Stimulated activated CD8-positive, alpha-beta memory T cell treated with anti-CD3 and anti-CD28 coated beads, Interleukin-4, amount 100 ng/mL, for 1 hour (primary cell): ENCODE results near the gene TBC1D25.

ENCODE experiments used
- DNase-seq, 2 donors: peaks; one replicate each; pipeline ENCODE4 v3.0.0-alpha.2; 2020; ENCODE audit warnings: low read depth in 2 of 2, low spot score in 1 of 2

Gene TBC1D25

GRCh38 chrX:48598614-48599013 lies 59.1 kb downstream of the TBC1D25 start:
- no peak for DNase-seq

GRCh38 chrX:48599341-48599740 lies 59.8 kb downstream of the TBC1D25 start:
- DNase-seq, result no peak

- no peak for DNase-seq
Measured at GRCh38 chrX:48600226-48600625, 60.7 kb downstream of the TBC1D25 start.

- no peak for DNase-seq
Measured at GRCh38 chrX:48601741-48602394, 62.4 kb downstream of the TBC1D25 start.

GRCh38 chrX:48604701-48605100 lies 65.2 kb downstream of the TBC1D25 start:
- no peak for DNase-seq

- DNase-seq, result no peak
Measured at GRCh38 chrX:48606091-48606490, 66.6 kb downstream of the TBC1D25 start.

- no peak for DNase-seq
Measured at GRCh38 chrX:48611703-48612102, 72.2 kb downstream of the TBC1D25 start.
